H1 (cell line): ENCODE data around the gene MAPKAP1. TPM values are rescaled to one million over a fixed set of nuclear protein-coding genes. Genes with fewer than 3 reads are reported as not detected.

Experiments
- CTCF ChIA-PET: fragments of 300-600 bp; sonication (Branson Sonifier 250); formaldehyde crosslinking; loops from one replicate; lab custom pipeline; 2021; ENCODE audit not compliant: partially characterized antibody; lab: Charles Lee
- POLR2A ChIA-PET: fragments of 300-600 bp; sonication (Branson Sonifier 250); formaldehyde crosslinking; loops from one replicate; lab custom pipeline; 2021; ENCODE audit warnings: inconsistent platforms; ENCODE audit not compliant: partially characterized antibody; lab: Charles Lee
- DNase-seq, 2 experiments: peaks; one replicate each; pipeline versions ENCODE4 v3.0.0 to v3.0.0-alpha.2; 2010 to 2022; ENCODE audit warnings: low spot score in 2 of 2, low read depth in 1 of 2, mixed read lengths in 1 of 2
- FAIRE-seq: peaks from 2 replicates; lab custom pipeline; 2011; peaks lifted over from hg19 to GRCh38; lab: Jason Lieb, UNC
- H2AFZ ChIP-seq: 2 replicates; pipeline ENCODE4 v1.8.1; 2012; ENCODE audit warnings: low read length, inconsistent platforms
- H2AK5ac ChIP-seq: 2 replicates; pipeline ENCODE4 v1.6.1; 2013; ENCODE audit warnings: low read depth, low read length
- H2BK120ac ChIP-seq: replicated peaks from 2 replicates; pipeline ENCODE3; 2013; ENCODE audit warnings: low read depth, low read length, inconsistent platforms
- H2BK12ac ChIP-seq: 2 replicates; pipeline ENCODE4 v1.6.1; 2013; ENCODE audit warnings: low read depth, low read length
- H2BK15ac ChIP-seq: 2 replicates; pipeline ENCODE4 v1.6.1; 2013; ENCODE audit warnings: low read length
- H2BK20ac ChIP-seq: 2 replicates; pipeline ENCODE4 v1.6.1; 2013; ENCODE audit warnings: low read length
- H2BK5ac ChIP-seq: 2 replicates; pipeline ENCODE4 v1.6.1; 2013; ENCODE audit warnings: low read depth, low read length
- H3K14ac ChIP-seq: 2 replicates; pipeline ENCODE4 v1.6.1; 2013; ENCODE audit warnings: inconsistent platforms; ENCODE audit not compliant: insufficient read length
- H3K18ac ChIP-seq: 2 replicates; pipeline ENCODE4 v1.6.1; 2013; ENCODE audit warnings: low read length; ENCODE audit errors: extremely low read depth
- H3K23ac ChIP-seq: 2 replicates; pipeline ENCODE4 v1.6.1; 2013; ENCODE audit warnings: inconsistent platforms; ENCODE audit not compliant: insufficient read length
- H3K23me2 ChIP-seq: 2 replicates; pipeline ENCODE4 v1.6.1; 2013; ENCODE audit warnings: low read depth, low read length
- H3K27ac ChIP-seq: 2 replicates; pipeline ENCODE4 v1.6.1; 2011; ENCODE audit warnings: low read depth, low read length, inconsistent platforms
- H3K27me3 ChIP-seq, 4 experiments: replicated peaks in 1 of 4; 1 replicate in 1 of 4; 2 replicates in 3 of 4; pipeline versions ENCODE4 v1.6.1 to v1.8.1; 2011 to 2013; ENCODE audit warnings: low read length in 3 of 4, mild to moderate bottlenecking in 3 of 4, inconsistent platforms in 2 of 4, mixed read lengths in 2 of 4, moderate library complexity in 1 of 4; ENCODE audit not compliant: control insufficient read depth in 3 of 4, insufficient read depth in 3 of 4; ENCODE audit errors: extremely low read depth in 1 of 4
- H3K36me3 ChIP-seq, 4 experiments: 2 replicates each; pipeline versions ENCODE4 v1.6.1 to v1.8.1; 2011 to 2013; ENCODE audit warnings: mild to moderate bottlenecking in 4 of 4, low read length in 3 of 4, moderate library complexity in 2 of 4, control low read depth in 1 of 4, inconsistent platforms in 1 of 4; ENCODE audit not compliant: insufficient read depth in 4 of 4, control insufficient read depth in 2 of 4
- H3K4ac ChIP-seq: replicated peaks from 2 replicates; pipeline ENCODE3; 2013; ENCODE audit warnings: low read length, low read depth, mixed read lengths, inconsistent platforms; ENCODE audit not compliant: insufficient read length
- H3K4me1 ChIP-seq, 4 experiments: replicated peaks in 1 of 4; 1 replicate in 1 of 4; 2 replicates in 3 of 4; pipeline versions ENCODE4 v1.6.1 to v1.8.1; 2011 to 2013; ENCODE audit warnings: low read length in 3 of 4, inconsistent platforms in 2 of 4, mixed read lengths in 1 of 4; ENCODE audit not compliant: insufficient read depth in 4 of 4, control insufficient read depth in 3 of 4
- H3K4me2 ChIP-seq, 2 experiments: 2 replicates each; pipeline versions ENCODE4 v1.6.1 to v1.8.1; 2011 to 2013; ENCODE audit warnings: low read depth in 2 of 2, low read length in 2 of 2, control low read depth in 1 of 2, inconsistent platforms in 1 of 2, mild to moderate bottlenecking in 1 of 2; ENCODE audit not compliant: insufficient read depth in 1 of 2
- H3K4me3 ChIP-seq, 4 experiments: fragments of 200-600, 300-600 bp in 1 of 4; sonication (generic), shearing (Covaris generic), sonication (Bioruptor Twin) in 1 of 4; 2 replicates each; pipeline versions ENCODE4 v1.5.1 to v1.8.1; 2011 to 2016; ENCODE audit warnings: low read length in 4 of 4, low read depth in 3 of 4, control low read depth in 2 of 4, inconsistent platforms in 2 of 4, mild to moderate bottlenecking in 2 of 4, mixed read lengths in 1 of 4, moderate library complexity in 1 of 4; ENCODE audit not compliant: insufficient read depth in 2 of 4; ENCODE audit errors: extremely low read depth in 1 of 4
- H3K56ac ChIP-seq: replicated peaks from 2 replicates; pipeline ENCODE3; 2013; ENCODE audit warnings: low read depth, mild to moderate bottlenecking, mixed read lengths, low read length, inconsistent platforms; ENCODE audit not compliant: insufficient read length
- H3K79me1 ChIP-seq: 2 replicates; pipeline ENCODE4 v1.6.1; 2013; ENCODE audit warnings: low read depth, low read length, control low read depth
- H3K79me2 ChIP-seq, 2 experiments: 2 replicates each; pipeline versions ENCODE4 v1.6.1 to v1.8.1; 2012 to 2013; ENCODE audit warnings: low read length in 2 of 2, mild to moderate bottlenecking in 2 of 2, inconsistent platforms in 1 of 2; ENCODE audit not compliant: insufficient read depth in 2 of 2, control insufficient read depth in 1 of 2
- H3K9ac ChIP-seq, 4 experiments: replicated peaks in 1 of 4; 1 replicate in 1 of 4; 2 replicates in 3 of 4; pipeline versions ENCODE4 v1.6.1 to v1.8.1; 2011 to 2013; ENCODE audit warnings: low read depth in 3 of 4, low read length in 3 of 4, control low read depth in 2 of 4, mild to moderate bottlenecking in 2 of 4, moderate library complexity in 2 of 4, inconsistent platforms in 1 of 4; ENCODE audit errors: extremely low read depth in 1 of 4
- H3K9me3 ChIP-seq, 2 experiments: 2 replicates each; pipeline versions ENCODE4 v1.6.1 to v1.8.1; 2012 to 2013; ENCODE audit warnings: mild to moderate bottlenecking in 2 of 2, moderate library complexity in 2 of 2, control low read depth in 1 of 2, inconsistent platforms in 1 of 2, low read depth in 1 of 2, low read length in 1 of 2, mixed read lengths in 1 of 2; ENCODE audit not compliant: insufficient read depth in 2 of 2
- H4K20me1 ChIP-seq, 2 experiments: replicated peaks in 1 of 2; 2 replicates each; pipeline versions ENCODE3 to v1.8.1; 2011 to 2013; ENCODE audit warnings: inconsistent platforms in 2 of 2, low read length in 2 of 2, mild to moderate bottlenecking in 1 of 2; ENCODE audit not compliant: insufficient read depth in 2 of 2, control insufficient read depth in 1 of 2
- H4K5ac ChIP-seq: 2 replicates; pipeline ENCODE4 v1.6.1; 2013; ENCODE audit warnings: low read length, low read depth, mixed read lengths, inconsistent platforms; ENCODE audit not compliant: insufficient read length
- H4K8ac ChIP-seq: 2 replicates; pipeline ENCODE4 v1.8.0; 2013; ENCODE audit warnings: mild to moderate bottlenecking, moderate library complexity, low read length, inconsistent platforms; ENCODE audit not compliant: insufficient read depth; ENCODE audit errors: extremely low read depth
- H4K91ac ChIP-seq: replicated peaks from 2 replicates; pipeline ENCODE3; 2013; ENCODE audit warnings: low read length, mixed read lengths, inconsistent platforms; ENCODE audit not compliant: insufficient read length
- ATF2 ChIP-seq: IDR thresholded peaks from 2 replicates; pipeline ENCODE4 v1.6.1; 2012; ENCODE audit warnings: low read length, inconsistent platforms
- BACH1 ChIP-seq: IDR thresholded peaks from 2 replicates; pipeline ENCODE4 v1.6.1; 2012; ENCODE audit warnings: low read length, improper control_type of control experiment
- HDAC2 ChIP-seq, 2 experiments: fragments of 300-600 bp in 1 of 2; sonication (generic) in 1 of 2; IDR thresholded peaks; 2 replicates each; pipeline ENCODE4 v1.6.1; 2011 to 2012; ENCODE audit warnings: low read depth in 2 of 2, low read length in 2 of 2, mild to moderate bottlenecking in 2 of 2, moderate library complexity in 2 of 2, borderline replicate concordance in 1 of 2, inconsistent platforms in 1 of 2
- WGBS, 2 experiments: shearing (Covaris generic) in 1 of 2; methylation state at CpG; one replicate each; pipeline versions ENCODE4 v1.1.6 to v1.1.7; 2013 to 2015; ENCODE audit warnings: low lambda C conversion rate in 2 of 2, mixed read lengths in 2 of 2, inconsistent platforms in 1 of 2, low coverage in 1 of 2, missing lambda C conversion rate in 1 of 2; ENCODE audit not compliant: insufficient replicate concordance in 2 of 2, insufficient coverage in 1 of 2, insufficient read length in 1 of 2; ENCODE audit errors: extremely low coverage in 1 of 2, missing lambda C conversion rate in 1 of 2; 5-methylcytosine and 5-hydroxymethylcytosine counted together
- polyA plus RNA-seq, 7 experiments: library from polyadenylated mRNA; depleted of rRNA in 3 of 7; stranded (reverse) in 5 of 7; unstranded in 2 of 7; fragments of >200 nt in 5 of 7; fragments of 200-250 nt in 2 of 7; gene quantifications; 1 replicate in 5 of 7; 2 replicates in 1 of 7; 4 replicates in 1 of 7; pipeline versions ENCODE4 v1.2.1 to v1.2.3, GENCODE V29; 2011 to 2013; ENCODE audit warnings: missing spikeins in 2 of 7, mixed read lengths in 2 of 7
- total RNA-seq: library from RNA; stranded (reverse); fragmentation: NEBNext Ultra II Directional; extraction: Animal tissue kit (Norgen Biotek cat#: 25700); gene quantifications from 2 replicates; pipeline ENCODE4 v1.2.1, GENCODE V29; 2021

MAPKAP1 gene
- total and polyA plus RNA-seq, 2 of the 8 experiments (the other 6 are each of a cell fraction or from before 2014, with no cell fraction given): 79.2 to 140 TPM

GRCh38 chr9:125635888-125636287 lies 71.1 kb downstream of the MAPKAP1 start:
- Histone ChIP-seq H2BK5ac (no peak overlapping the region), H2BK20ac (no peak overlapping the region), H3K18ac (no peak overlapping the region), H3K4ac (no peak overlapping the region), H2BK15ac (no peak overlapping the region), H3K27me3 (no peaks in the 10 kb centered on the region), H3K4me3 (no peak overlapping the region), H3K23ac (no peak overlapping the region), H4K20me1 (peaks cover 0 to 4% of the 10 kb centered on the region in 2 experiments), H3K4me1 (peaks cover 3 to 21% (median 9%) of the 10 kb centered on the region in 4 experiments; a peak in 4 of 7 replicates), H3K36me3 (no peaks in the 10 kb centered on the region; a peak in 1 of 8 replicates), H3K14ac (no peak overlapping the region), H3K56ac (no peak overlapping the region), H2BK12ac (no peak overlapping the region), H3K4me2 (no peak overlapping the region), H3K9me3 (no peaks in the 10 kb centered on the region), H3K27ac (no peak overlapping the region), H3K9ac (no peak overlapping the region), H4K5ac (no peak overlapping the region), H2AK5ac (no peak overlapping the region), H4K8ac (no peak overlapping the region), H2BK120ac (no peak overlapping the region), H3K79me1 (peaks cover 8% of the 10 kb centered on the region), H2AFZ (no peak overlapping the region), H3K23me2 (no peaks in the 10 kb centered on the region), H4K91ac (no peak overlapping the region), H3K79me2 (peaks cover 0 to 59% of the 10 kb centered on the region in 2 experiments; a peak in 3 of 4 replicates)
- WGBS, 2 experiments: 76% methylated on average over 2 of the region's 2 CpGs; no CpG with 5 or more reads in 1 of the 2 experiments
- DNase-seq (no peak), FAIRE-seq (no peak)
- ChIA-PET CTCF (interaction anchor here (1.3 kb wide), 1 partner anchor 228 kb away, joined by 3 read pairs; no protein-coding TSS in a partner anchor), POLR2A (no interaction called here)
- TF ChIP-seq BACH1 (no peak), ATF2 (no peak), HDAC2 (IDR thresholded peaks at IDR 0.05; ENCODE audit: borderline replicate concordance in 1 of 2, low read depth in 2 of 2, low read length in 2 of 2) (no peak)
